GM19099 (cell line): ENCODE results near the gene ZNF385B.

Source experiments
- POLR2A ChIP-seq: IDR thresholded peaks from 3 replicates; pipeline ENCODE4 v1.6.1; 2011; ENCODE audit warnings: low read depth; ENCODE audit not compliant: insufficient read length; ENCODE audit errors: extremely low read depth

Gene ZNF385B

GRCh38 chr2:179487010-179487731, 374.2 kb downstream of the ZNF385B start:
- no peak for TF ChIP-seq POLR2A

- TF ChIP-seq POLR2A = no peak
These were observed 378.3 kb downstream of the ZNF385B start for GRCh38 chr2:179483131-179483530.

GRCh38 chr2:179479947-179480346, 381.5 kb downstream of the ZNF385B start:
- no peak for TF ChIP-seq POLR2A

GRCh38 chr2:179478771-179479170, 382.6 kb downstream of the ZNF385B start:
- no peak for TF ChIP-seq POLR2A

GRCh38 chr2:179470992-179471391, 390.4 kb downstream of the ZNF385B start:
- no peak for TF ChIP-seq POLR2A

GRCh38 chr2:179470089-179470488, 391.3 kb downstream of the ZNF385B start:
- no peak for TF ChIP-seq POLR2A

- TF ChIP-seq POLR2A = no peak
These were observed 393.5 kb downstream of the ZNF385B start for GRCh38 chr2:179467960-179468359.

- TF ChIP-seq POLR2A = no peak
These were observed 394.3 kb downstream of the ZNF385B start for GRCh38 chr2:179467111-179467510.

GRCh38 chr2:179461420-179461819, 400.0 kb downstream of the ZNF385B start:
- TF ChIP-seq POLR2A = no peak

- TF ChIP-seq POLR2A = no peak
These were observed 401.1 kb downstream of the ZNF385B start for GRCh38 chr2:179460181-179460929.

- no peak for TF ChIP-seq POLR2A
These were observed 405.6 kb downstream of the ZNF385B start for GRCh38 chr2:179455824-179456223.

GRCh38 chr2:179455172-179455524, 406.3 kb downstream of the ZNF385B start:
- TF ChIP-seq POLR2A = no peak

GRCh38 chr2:179454443-179455171, 406.8 kb downstream of the ZNF385B start:
- no peak for TF ChIP-seq POLR2A

GRCh38 chr2:179449010-179449409, 412.4 kb downstream of the ZNF385B start:
- no peak for TF ChIP-seq POLR2A

GRCh38 chr2:179447839-179448447, 413.5 kb downstream of the ZNF385B start:
- TF ChIP-seq POLR2A = no peak

- no peak for TF ChIP-seq POLR2A
These were observed 414.0 kb downstream of the ZNF385B start for GRCh38 chr2:179447421-179447820.

GRCh38 chr2:179446476-179447141, 414.8 kb downstream of the ZNF385B start:
- no peak for TF ChIP-seq POLR2A
